ENCODE results near the gene CDK14. TPM values are rescaled to one million over a fixed set of nuclear protein-coding genes. Genes with fewer than 3 reads are reported as not detected.

The CDK14 gene
- total and polyA plus RNA-seq, 2 donors (not counting 3 experiments of a cell fraction or from before 2014, with no cell fraction given), result 5.5 to 34.2 TPM

GRCh38 chr7:90701021-90701420 is 104.9 kb downstream of the CDK14 start:
- H3K4me3 ChIP-seq (replicated peaks in 1 of 3; ENCODE audit: insufficient read depth in 1 of 3, low read depth in 1 of 3, low read length in 3 of 3), result no peak overlapping the region
- no peaks in the 10 kb centered on the region for H4K20me1 ChIP-seq (replicated peaks; ENCODE audit: control insufficient read depth, extremely low read depth, insufficient read depth, low read length)
- no peaks in the 10 kb centered on the region for H3K36me3 ChIP-seq (ENCODE audit: control insufficient read depth in 2 of 2, extremely low read depth in 1 of 2, insufficient read depth in 2 of 2, low read length in 2 of 2)
- H3K27me3 ChIP-seq (ENCODE audit: control insufficient read depth in 2 of 2, insufficient read depth in 2 of 2, low read length in 2 of 2), result no peaks in the 10 kb centered on the region
- no peaks in the 10 kb centered on the region for H3K79me2 ChIP-seq (ENCODE audit: control insufficient read depth, insufficient read depth, low read length)
- POLR2A ChIA-PET, result no interaction called here
- TF ChIP-seq GATA2 (IDR thresholded peaks at IDR 0.05; ENCODE audit: insufficient read depth, insufficient read length, low read depth, low read length) (no peak), MAX (IDR thresholded peaks at IDR 0.05; ENCODE audit: insufficient read depth, insufficient read length) (no peak), CTCF (IDR thresholded peaks at IDR 0.05; ENCODE audit: extremely low read depth in 1 of 2, insufficient read depth in 1 of 2, low read depth in 1 of 2, low read length in 2 of 2) (no peak), FOS (IDR thresholded peaks at IDR 0.05; ENCODE audit: borderline replicate concordance, insufficient read depth, low read length) (no peak), POLR2A (IDR thresholded peaks at IDR 0.05; ENCODE audit: low read depth, low read length) (no peak), JUN (IDR thresholded peaks at IDR 0.05; ENCODE audit: borderline replicate concordance, insufficient read depth, insufficient read length, low read depth) (no peak), EZH2 (IDR thresholded peaks at IDR 0.05; ENCODE audit: borderline replicate concordance, low read depth, low read length, severe bottlenecking) (no peak), POLR2AphosphoS5 (IDR thresholded peaks at IDR 0.05; ENCODE audit: insufficient read depth, low read depth, low read length) (no peak), MYC (IDR thresholded peaks at IDR 0.05; ENCODE audit: low read depth, low read length) (no peak)
- intact Hi-C loops (cut with micrococcal nuclease) (no loop called here), dilution Hi-C loops (cut with MboI; ENCODE audit: extremely low pct_ligation_motif_present, low sequenced_read_pairs) (no loop called here)
- H3K9me3 ChIP-seq (replicated peaks; ENCODE audit: control insufficient read depth, insufficient read depth, low read length), result no peaks in the 10 kb centered on the region
- H3K9me1 ChIP-seq (replicated peaks; ENCODE audit: control insufficient read depth, extremely low read depth, insufficient read depth, low read length), result no peaks in the 10 kb centered on the region
- CTCF ChIA-PET, result interaction anchor here (1.0 to 3.1 kb wide), 5 partner anchors 8 to 72 kb away, joined by 3 to 15 read pairs (median 3); no protein-coding TSS in a partner anchor
- no peak overlapping the region for H3K27ac ChIP-seq (ENCODE audit: insufficient read depth, low read depth, low read length)
- H2AFZ ChIP-seq (ENCODE audit: low read depth, low read length), result no peak overlapping the region
- BruUV-seq (replicated peaks), result no TSS peak
- no peak for FAIRE-seq
- no peaks in the 10 kb centered on the region for H3K4me1 ChIP-seq (ENCODE audit: control insufficient read depth, extremely low read depth, insufficient read depth, low read length)
- no peak overlapping the region for H3K9ac ChIP-seq (replicated peaks; ENCODE audit: extremely low read depth, insufficient read depth, low read length)
- peak overlapping the region; percentile 2 for H3K4me2 ChIP-seq (ENCODE audit: insufficient read depth, low read length)
- no peak for DNase-seq (ENCODE audit: low read depth, low spot score)
